CD1c-positive myeloid dendritic cell (primary cell): Measurements from ENCODE around the gene CA5A.
A peak's percentile ranks its signal among the peaks of the same experiment; 100 is the strongest.
"Not testable (repeated sequence)": the region's sequence is repeated elsewhere in the genome, so short reads cannot be mapped to it uniquely, and the experiment has no call there.

Experiments
- DNase-seq: peaks from one replicate; pipeline ENCODE4 v3.0.0-alpha.2; 2016; ENCODE audit errors: extremely low spot score

CA5A gene

DNA sequence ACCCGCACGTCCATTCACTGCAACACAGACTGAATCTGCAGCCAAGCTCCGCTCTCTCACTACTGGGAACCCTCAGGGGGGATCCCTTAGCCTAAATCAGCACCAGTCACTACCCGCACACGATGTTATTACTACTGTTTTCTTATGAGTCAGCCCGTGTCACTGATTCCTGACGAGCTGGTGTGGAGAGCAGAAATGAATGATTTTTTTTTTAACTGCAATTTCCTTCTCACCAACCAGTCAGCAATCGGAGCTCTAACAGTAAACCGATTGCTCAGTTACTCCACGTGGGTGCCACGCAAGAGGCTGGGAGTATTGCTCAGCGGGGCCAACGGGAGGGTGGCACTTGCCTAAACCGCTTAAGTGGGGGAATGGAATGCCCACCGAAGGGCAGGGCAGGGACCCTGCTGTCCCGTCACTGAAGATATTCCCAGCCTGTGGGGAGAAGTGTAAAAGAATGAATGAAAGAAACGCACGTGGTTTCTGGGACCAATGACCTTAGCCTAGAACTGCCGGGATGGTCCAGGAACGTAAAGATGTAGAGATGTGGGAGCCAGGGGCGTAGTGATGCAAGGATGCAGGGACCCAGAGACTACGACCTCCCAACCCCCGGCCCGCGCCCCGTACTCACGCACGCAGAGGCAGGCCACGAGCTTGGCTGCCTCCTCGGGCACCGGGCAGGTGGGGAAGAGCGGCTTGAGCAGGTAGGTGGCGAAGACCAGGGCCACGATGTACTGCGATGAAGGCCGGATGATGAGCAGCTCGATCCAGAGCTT is 67.9 kb downstream of the CA5A start:
- peak; percentile 90 for DNase-seq

GRCh38 chr16:87865902-87866555 is 70.3 kb downstream of the CA5A start:
- DNase-seq = not testable (repeated sequence)

DNA sequence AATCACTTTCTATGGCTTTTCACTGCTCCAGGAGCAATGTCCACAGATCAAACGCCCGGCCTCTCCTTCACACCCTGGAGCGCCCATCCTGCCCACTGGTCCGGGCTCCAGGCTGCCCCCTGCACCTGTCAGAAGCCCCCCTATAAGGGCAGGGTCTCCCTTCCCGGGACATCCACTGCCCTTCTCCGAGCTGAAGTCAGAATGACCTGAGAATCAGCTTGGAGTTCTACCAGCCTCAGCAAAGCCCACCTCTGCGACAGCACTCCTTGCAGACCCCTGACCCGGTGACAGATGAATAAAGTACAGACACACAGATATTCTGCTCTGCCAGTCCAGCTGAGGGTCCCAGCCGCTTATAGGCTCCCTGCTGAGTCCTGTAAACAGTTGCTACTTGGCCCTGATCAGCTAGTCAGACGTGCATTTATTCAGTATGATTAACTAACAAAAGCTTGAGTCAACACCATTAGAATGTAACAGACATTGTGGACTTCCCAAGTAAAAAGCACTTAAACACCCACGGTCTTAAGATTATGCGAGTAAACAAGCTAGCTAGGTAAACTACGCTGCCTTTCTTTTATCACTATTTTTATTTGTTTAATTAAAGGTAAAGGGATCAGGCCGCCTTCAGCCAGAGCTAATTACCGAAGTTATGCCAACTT is 71.9 kb downstream of the CA5A start:
- DNase-seq = no peak

- not testable (repeated sequence) for DNase-seq
Measured at GRCh38 chr16:87863327-87863635, 73.0 kb downstream of the CA5A start.

GRCh38 chr16:87862597-87863326 is 73.6 kb downstream of the CA5A start:
- not testable (repeated sequence) for DNase-seq

DNA sequence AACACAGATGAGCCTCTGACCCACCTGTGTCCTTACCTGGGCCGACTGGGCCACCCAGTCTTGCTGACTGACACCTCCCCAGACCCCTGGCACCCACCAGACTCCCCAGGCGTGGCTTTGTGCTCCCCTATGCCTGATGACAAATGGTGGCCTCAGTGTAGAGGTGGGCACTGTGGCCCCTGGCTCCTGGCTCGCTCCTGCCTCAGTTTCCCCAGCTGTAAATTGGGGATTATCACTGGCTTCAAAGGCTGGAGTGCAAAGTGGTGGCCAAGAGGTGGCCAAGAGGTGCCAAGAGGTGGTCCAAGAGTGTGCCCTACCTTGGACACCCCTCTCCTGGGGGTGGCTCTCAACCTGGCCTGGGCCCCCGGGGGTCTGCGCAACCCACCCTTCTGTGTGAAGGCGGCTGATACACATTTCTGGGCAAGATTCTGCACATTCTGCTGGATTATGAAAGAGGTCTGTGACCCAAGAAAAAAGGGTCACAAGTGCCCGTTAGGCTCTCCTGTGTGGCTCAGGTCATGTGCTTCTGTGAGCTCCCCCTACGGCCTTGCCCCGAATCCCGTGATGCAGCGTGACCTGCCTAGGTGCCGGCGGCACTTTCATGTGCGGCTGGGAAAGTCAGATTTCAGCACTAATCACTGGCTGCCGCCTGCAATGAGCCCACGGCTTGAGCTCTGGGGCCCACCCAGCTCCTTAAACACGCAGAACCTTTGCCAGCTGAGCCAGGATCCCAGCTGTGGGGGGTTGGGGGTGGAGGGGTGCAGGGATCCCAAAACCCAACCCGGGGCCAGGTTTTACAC is 74.8 kb downstream of the CA5A start:
- DNase-seq = not testable (repeated sequence)

DNA sequence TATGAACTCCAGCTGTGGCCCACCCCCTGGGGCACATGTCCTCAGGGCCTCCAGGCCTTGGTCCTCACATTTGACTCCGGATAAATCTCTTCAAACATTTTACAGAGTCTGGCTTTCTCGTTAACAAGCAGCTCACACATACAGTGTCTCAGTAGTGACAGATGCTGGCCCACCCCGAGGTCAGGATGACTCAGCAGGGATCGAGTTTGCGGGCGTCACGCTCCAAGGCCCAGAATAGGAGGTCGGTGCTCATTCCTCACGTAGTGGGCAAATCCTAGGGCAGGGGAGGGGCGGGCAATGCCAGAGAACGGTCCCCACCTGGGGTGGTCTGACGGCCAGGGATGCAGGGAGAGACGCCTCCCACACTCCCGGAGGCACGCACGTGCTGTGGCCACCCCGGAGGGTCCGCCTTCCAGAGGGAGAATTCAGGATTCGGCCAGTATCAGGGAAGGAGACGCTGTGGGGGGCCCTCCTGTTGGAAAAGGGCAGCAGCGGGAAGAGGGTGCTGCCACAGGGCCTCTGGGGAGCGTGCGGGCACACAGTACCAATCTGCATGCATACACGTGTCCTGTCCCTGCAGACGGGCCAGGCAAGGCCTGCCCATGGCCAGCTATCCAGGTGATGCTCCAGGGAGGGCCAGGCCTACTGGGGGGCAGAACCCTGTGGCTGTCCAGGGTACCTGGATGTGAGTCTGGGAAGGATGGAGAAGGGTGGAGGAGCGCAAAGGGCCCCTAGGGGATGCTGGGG is 75.6 kb downstream of the CA5A start:
- no peak for DNase-seq

- not testable (repeated sequence) for DNase-seq
Measured at GRCh38 chr16:87858151-87858993, 78.0 kb downstream of the CA5A start.

GRCh38 chr16:87856791-87857228 is 79.5 kb downstream of the CA5A start:
- no peak for DNase-seq

- peak; percentile 70 for DNase-seq
Measured at GRCh38 chr16:87855852-87856715, 80.2 kb downstream of the CA5A start.

DNA sequence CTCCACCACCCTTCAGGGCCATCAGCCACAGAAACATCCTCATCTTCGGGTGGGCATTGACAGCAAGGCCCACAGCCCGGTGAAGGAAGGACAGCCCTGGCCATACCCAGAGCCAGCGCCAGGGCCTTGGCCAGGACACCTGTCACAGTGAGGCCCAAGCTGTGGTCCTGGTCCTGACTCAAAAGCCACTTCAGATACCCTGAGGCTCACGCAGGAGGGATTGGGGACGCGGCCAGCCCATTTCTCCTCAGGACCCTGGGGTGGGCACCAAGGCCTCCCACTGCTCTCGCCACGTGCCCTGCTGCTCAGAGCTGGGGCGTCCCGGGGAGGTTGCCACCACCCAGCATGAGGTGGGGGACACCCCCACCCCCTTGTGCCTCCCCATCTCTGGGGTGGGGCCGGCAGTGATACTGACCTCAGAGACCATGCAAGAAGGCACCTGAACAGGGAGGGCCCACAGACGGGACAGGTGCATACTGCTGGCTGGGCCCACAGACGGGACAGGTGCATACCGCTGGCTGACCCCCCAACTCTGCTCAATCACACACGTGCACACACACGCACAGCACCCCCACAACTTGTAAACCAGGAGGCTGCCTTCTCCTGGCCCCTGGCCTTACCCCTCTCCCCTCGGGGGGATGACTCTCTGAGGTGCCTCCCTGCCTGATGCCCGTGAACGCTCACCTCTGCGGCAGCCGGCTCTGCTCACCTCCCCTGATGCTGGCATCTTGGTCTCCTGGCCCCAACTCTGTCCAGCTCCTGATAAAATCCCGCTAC is 81.2 kb downstream of the CA5A start:
- DNase-seq = no peak

- no peak for DNase-seq
Measured at GRCh38 chr16:87854053-87854906, 82.0 kb downstream of the CA5A start.

DNA sequence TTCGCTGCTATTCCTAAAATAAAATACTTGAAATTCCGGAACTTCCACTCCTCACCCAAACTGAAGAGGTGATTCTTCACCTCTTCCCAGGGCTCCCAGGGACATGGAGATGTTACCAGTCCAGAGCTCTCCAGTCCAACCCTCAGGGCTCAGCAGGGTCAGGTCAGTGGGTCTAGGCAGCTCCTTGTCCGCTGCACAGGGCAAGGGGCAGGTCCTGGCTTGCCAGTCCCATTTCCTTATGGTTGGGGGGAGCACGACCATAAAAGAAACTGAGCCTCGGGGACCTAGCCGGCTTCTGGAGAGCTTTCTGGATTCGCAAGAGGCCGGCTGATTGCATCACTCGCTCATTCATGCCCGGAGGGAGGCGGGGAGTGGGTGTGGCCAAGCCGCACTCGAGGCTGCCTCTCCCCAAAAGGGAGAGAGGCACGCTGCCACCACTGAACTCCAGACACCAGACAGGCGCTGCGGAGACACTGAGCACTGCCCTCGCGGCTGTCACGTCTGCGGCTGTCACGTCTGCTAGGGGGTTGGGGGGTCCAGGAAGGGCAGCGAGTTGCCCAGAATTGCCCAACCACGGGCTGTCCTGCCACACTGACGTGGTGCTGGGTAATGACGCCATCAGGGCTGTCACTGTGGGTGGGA is 82.8 kb downstream of the CA5A start:
- peak; percentile 91 for DNase-seq

DNA sequence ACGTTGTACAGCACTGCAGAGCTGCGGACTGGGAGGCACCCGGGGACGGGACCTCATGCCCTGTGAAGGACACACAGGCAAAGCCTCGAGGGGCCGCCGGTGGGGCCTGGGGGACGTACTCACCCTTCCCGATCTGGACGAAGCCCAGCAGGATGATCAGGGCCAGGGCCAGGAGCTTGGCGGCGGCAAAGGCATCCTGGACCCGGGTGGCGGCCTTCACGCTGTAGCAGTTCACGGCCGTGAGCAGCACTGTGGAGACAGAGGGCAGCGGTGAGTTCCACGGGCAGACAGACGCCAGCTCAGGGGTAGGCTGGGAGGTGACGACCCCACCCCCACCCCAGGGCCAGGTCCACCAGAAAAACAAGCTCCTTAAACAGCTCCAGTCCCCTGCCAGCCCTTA is 84.7 kb downstream of the CA5A start:
- no peak for DNase-seq

- no peak for DNase-seq
Measured at GRCh38 chr16:87851141-87851587, 85.2 kb downstream of the CA5A start.
